Retinal pigment epithelial cell (primary cell): ENCODE measurements around the gene ELL.

Experiments
- DNase-seq: peaks from one replicate; pipeline ENCODE4 v3.0.0-alpha.2; 2010; ENCODE audit warnings: low read depth
- H3K4me3 ChIP-seq: 2 replicates; pipeline ENCODE4 v1.5.1; 2011; ENCODE audit warnings: mild to moderate bottlenecking, low read length, control low read depth, moderate library complexity
- CTCF ChIP-seq: conservative IDR thresholded peaks from 2 replicates; pipeline ENCODE4 v1.5.1; 2011; ENCODE audit warnings: low read depth, low read length, control low read depth, inconsistent platforms

ELL gene

GRCh38 chr19:18418029-18418482, 103.8 kb downstream of the ELL start:
- DNase-seq = no peak
- no peak for TF ChIP-seq CTCF
- peak overlapping the region; percentile 6 for H3K4me3 ChIP-seq

- DNase-seq = no peak
Measured at GRCh38 chr19:18417250-18418028, 104.4 kb downstream of the ELL start.

GRCh38 chr19:18416778-18417249, 105.1 kb downstream of the ELL start:
- H3K4me3 ChIP-seq = peak overlapping the region; percentile 28
- DNase-seq = no peak
- no peak for TF ChIP-seq CTCF

More at GRCh38 chr19:18417250-18418028, 104.4 kb downstream of the ELL start:
- TF ChIP-seq CTCF = no peak
- H3K4me3 ChIP-seq = peak overlapping the region; percentile 28

- no peak for DNase-seq
- no peak overlapping the region for H3K4me3 ChIP-seq
- TF ChIP-seq CTCF = no peak
Measured at GRCh38 chr19:18415178-18415867, 106.5 kb downstream of the ELL start.

GRCh38 chr19:18414504-18415177, 107.2 kb downstream of the ELL start:
- TF ChIP-seq CTCF = no peak
- no peak for DNase-seq
- no peak overlapping the region for H3K4me3 ChIP-seq

- peak; percentile 10 for TF ChIP-seq CTCF
- no peak for DNase-seq
- no peak overlapping the region for H3K4me3 ChIP-seq
Measured at GRCh38 chr19:18412610-18413239, 109.1 kb downstream of the ELL start.
